Lung (tissue), 12 donors: ENCODE results near the gene PRR5L. TPM values are rescaled to one million over a fixed set of nuclear protein-coding genes. Genes with fewer than 3 reads are reported as not detected.

ENCODE experiments used
- ATAC-seq: fragments of 200-7000 bp; cut with Tn5 transposase; one replicate; pipeline ENCODE4 v1.9.1; 2020; ENCODE audit warnings: moderate number of reproducible peaks; ENCODE audit not compliant: insufficient read depth, low FRiP score
- DNase-seq, 3 donors: peaks; one replicate each; pipeline ENCODE4 v3.0.0-alpha.2; 2013 to 2017
- H3K27ac ChIP-seq, 2 donors: one replicate each; pipeline ENCODE4 v1.5.1; 2013; ENCODE audit warnings: mild to moderate bottlenecking in 2 of 2, moderate library complexity in 2 of 2, control low read depth in 1 of 2, inconsistent platforms in 1 of 2, low read depth in 1 of 2, low read length in 1 of 2
- H3K27me3 ChIP-seq, 3 donors: one replicate each; pipeline ENCODE4 v1.5.1; 2013; ENCODE audit warnings: low read length in 2 of 3; ENCODE audit not compliant: control insufficient read depth in 3 of 3, insufficient read depth in 3 of 3
- H3K36me3 ChIP-seq, 4 donors: one replicate each; pipeline ENCODE4 v1.5.1; 2013; ENCODE audit warnings: low read length in 4 of 4, mild to moderate bottlenecking in 1 of 4, moderate library complexity in 1 of 4; ENCODE audit not compliant: control insufficient read depth in 4 of 4, insufficient read depth in 4 of 4
- H3K4me1 ChIP-seq, 5 donors: one replicate each; pipeline ENCODE4 v1.5.1; 2013; ENCODE audit warnings: low read length in 5 of 5, mild to moderate bottlenecking in 2 of 5, moderate library complexity in 1 of 5; ENCODE audit not compliant: control insufficient read depth in 5 of 5, insufficient read depth in 5 of 5
- H3K4me3 ChIP-seq: one replicate; pipeline ENCODE4 v1.5.1; 2013; ENCODE audit warnings: mild to moderate bottlenecking, control low read depth, moderate library complexity
- H3K9ac ChIP-seq, 2 donors: one replicate each; pipeline ENCODE4 v1.5.1; 2013; ENCODE audit warnings: low read length in 2 of 2, control low read depth in 1 of 2; ENCODE audit not compliant: insufficient read depth in 1 of 2
- H3K9me3 ChIP-seq, 4 donors: one replicate each; pipeline ENCODE4 v1.5.1; 2013; ENCODE audit warnings: low read length in 3 of 4, mild to moderate bottlenecking in 1 of 4, moderate library complexity in 1 of 4; ENCODE audit not compliant: control insufficient read depth in 4 of 4, insufficient read depth in 3 of 4
- WGBS, 2 donors: extraction: QIAGEN DNeasy Blood & Tissue Kit; methylation state at CpG; one replicate each; pipeline ENCODE4 v1.1.7; 2013; 5-methylcytosine and 5-hydroxymethylcytosine counted together
- polyA plus RNA-seq, 2 donors: library from polyadenylated mRNA; stranded (reverse); fragments of 200-250 nt; gene quantifications; one replicate each; pipeline ENCODE4 v1.2.1, GENCODE V29; 2013
- total RNA-seq, 2 donors: library from RNA; depleted of rRNA in 1 of 2; stranded (reverse); fragments of >200 nt in 1 of 2; gene quantifications; one replicate each; pipeline ENCODE4 v1.2.1, GENCODE V29; 2014 to 2021
- TF ChIP-seq, protein P1 (sequence below): IDR thresholded peaks from 2 replicates; pipeline ENCODE4 v1.5.1; 2012; ENCODE audit warnings: mild to moderate bottlenecking; ENCODE audit errors: control extremely low read depth, extremely low read depth
- donor health status: control.
- donor health status: control.
- donor health status: Bipolar disorder and iron deficiency.
- donor health status: healthy.
- donor health status: DM: yes; HTN: yes; CAD: no.

Gene PRR5L
- total and polyA plus RNA-seq, 4 donors = 6.3 to 27.5 (median 9.0) TPM

DNA sequence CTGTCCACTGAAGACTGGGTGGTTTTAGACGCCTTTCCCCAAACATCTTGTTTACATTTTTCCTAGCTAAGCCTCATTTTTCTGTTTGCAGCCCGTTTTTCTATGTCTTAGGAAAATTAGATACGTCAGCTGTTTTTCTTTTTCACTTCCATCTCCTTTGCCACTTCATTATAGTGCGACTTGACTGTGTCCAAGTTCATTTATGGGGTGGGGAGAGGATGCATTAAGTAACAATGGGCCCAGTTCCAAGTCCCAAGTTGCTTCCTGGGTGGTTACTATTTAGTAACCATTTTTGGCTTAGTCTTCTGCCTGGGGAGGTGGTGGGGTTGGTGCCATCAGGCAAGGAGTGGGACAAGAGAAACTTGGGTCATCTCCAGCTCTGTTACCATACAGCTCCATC lies 131.0 kb downstream of the PRR5L start:
- H3K9ac ChIP-seq = no peak overlapping the region
- DNase-seq (peak; percentile 83 to 98 (median 97)), ATAC-seq (no peak)
- no peaks in the 10 kb centered on the region for H3K9me3 ChIP-seq
- H3K27me3 ChIP-seq = no peaks in the 10 kb centered on the region
- 40 to 55% methylated on average over 4 of the region's 4 CpGs for WGBS, 2 donors
- H3K36me3 ChIP-seq = peaks cover 0 to 1% (median 0%) of the 10 kb centered on the region in 4 donors
- no peak overlapping the region for H3K4me3 ChIP-seq
- H3K4me1 ChIP-seq = peaks cover 0 to 44% (median 2%) of the 10 kb centered on the region in 5 donors
- TF ChIP-seq, protein P1, sequence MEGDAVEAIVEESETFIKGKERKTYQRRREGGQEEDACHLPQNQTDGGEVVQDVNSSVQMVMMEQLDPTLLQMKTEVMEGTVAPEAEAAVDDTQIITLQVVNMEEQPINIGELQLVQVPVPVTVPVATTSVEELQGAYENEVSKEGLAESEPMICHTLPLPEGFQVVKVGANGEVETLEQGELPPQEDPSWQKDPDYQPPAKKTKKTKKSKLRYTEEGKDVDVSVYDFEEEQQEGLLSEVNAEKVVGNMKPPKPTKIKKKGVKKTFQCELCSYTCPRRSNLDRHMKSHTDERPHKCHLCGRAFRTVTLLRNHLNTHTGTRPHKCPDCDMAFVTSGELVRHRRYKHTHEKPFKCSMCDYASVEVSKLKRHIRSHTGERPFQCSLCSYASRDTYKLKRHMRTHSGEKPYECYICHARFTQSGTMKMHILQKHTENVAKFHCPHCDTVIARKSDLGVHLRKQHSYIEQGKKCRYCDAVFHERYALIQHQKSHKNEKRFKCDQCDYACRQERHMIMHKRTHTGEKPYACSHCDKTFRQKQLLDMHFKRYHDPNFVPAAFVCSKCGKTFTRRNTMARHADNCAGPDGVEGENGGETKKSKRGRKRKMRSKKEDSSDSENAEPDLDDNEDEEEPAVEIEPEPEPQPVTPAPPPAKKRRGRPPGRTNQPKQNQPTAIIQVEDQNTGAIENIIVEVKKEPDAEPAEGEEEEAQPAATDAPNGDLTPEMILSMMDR = no peak
- H3K27ac ChIP-seq = peak overlapping the region in 1 of 2 donors; percentile 35

DNA sequence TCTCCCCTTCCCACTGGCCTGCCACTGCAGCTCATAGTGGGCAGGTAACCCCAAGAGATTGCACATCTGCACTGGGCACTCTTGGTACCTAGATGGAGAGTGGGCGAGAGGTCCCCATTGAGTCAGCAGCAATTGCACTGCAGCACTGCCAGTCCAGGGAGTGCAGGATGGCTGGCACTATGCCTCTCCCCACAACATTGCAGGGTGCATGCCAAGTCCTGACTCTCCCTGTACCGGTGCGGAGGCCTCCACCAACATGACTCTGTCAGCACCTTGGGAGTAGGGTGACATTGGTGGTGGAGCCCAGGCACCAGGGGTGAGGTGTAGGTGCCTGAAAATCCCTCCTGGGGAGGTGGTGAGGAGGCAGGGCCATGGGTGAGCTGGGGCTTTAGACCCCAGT lies 131.8 kb downstream of the PRR5L start:
- H3K9ac ChIP-seq = no peak overlapping the region
- peaks cover 0 to 1% (median 0%) of the 10 kb centered on the region in 4 donors for H3K36me3 ChIP-seq
- DNase-seq = no peak
- no peaks in the 10 kb centered on the region for H3K27me3 ChIP-seq
- H3K4me1 ChIP-seq = peaks cover 0 to 49% (median 2%) of the 10 kb centered on the region in 5 donors
- H3K9me3 ChIP-seq = no peaks in the 10 kb centered on the region
- 88 to 98% methylated on average over 3 of the region's 3 CpGs for WGBS, 2 donors
- no peak overlapping the region for H3K4me3 ChIP-seq
- H3K27ac ChIP-seq = no peak overlapping the region
- ATAC-seq = no peak
- TF ChIP-seq, protein P1 = no peak

DNA sequence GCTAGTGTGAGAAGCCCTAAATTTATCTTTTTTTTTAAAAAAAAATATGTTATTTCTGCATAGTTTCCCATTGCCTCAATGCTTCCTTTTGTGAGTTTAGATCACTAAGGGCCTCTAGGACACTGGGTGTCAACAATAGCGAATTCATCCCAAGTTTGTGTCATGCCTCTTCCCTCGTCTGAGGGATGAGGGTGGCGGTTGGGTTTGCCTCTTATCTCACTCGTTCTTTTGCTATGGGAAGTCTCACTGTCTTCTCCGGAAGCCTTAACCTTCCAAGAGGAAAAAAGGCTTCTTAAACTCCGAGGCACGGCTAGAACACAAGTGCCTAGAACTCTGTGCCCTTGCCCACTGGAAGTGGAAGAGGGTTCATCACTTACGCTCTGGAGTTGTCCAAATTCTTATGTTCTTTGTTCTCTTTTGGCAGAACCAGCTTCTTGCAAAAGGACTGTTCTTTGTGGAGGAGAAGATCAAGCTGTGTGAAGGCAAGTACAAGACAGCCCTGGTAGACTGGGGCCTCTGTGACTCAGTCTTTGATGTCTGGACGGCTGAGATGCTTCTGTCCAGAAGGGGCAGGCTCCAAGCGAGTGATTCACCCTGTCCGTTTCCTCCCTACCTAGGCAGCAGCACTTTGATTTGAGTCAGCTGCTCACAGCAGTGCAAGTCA lies 135.5 kb downstream of the PRR5L start:
- TF ChIP-seq, protein P1 = no peak
- Histone ChIP-seq H3K9ac (no peak overlapping the region), H3K4me3 (no peak overlapping the region), H3K27me3 (no peaks in the 10 kb centered on the region), H3K9me3 (no peaks in the 10 kb centered on the region), H3K36me3 (peaks cover 0 to 1% (median 0%) of the 10 kb centered on the region in 4 donors), H3K4me1 (peaks cover 0 to 34% (median 2%) of the 10 kb centered on the region in 5 donors), H3K27ac (no peak overlapping the region)
- WGBS, 2 donors = 78 to 84% methylated on average over 11 of the region's 11 CpGs
- peak; percentile 74 for ATAC-seq
- peak; percentile 39 to 75 (median 58) for DNase-seq
